ENCODE results near the gene RSRC1.
A peak's percentile ranks its signal among the peaks of the same experiment; 100 is the strongest.
"Not testable (repeated sequence)": the region's sequence is repeated elsewhere in the genome, so short reads cannot be mapped to it uniquely, and the experiment has no call there.

Gene RSRC1

GRCh38 chr3:158522221-158523136 lies 412.6 kb downstream of the RSRC1 start:
- no peak for FAIRE-seq
- TF ChIP-seq POLR2AphosphoS5 (IDR thresholded peaks at IDR 0.05; ENCODE audit: low read depth, low read length) (no peak), TAF1 (IDR thresholded peaks at IDR 0.05; ENCODE audit: borderline replicate concordance, low read depth, low read length) (no peak), POLR2A (IDR thresholded peaks at IDR 0.05; ENCODE audit: low read depth, low read length) (no peak)
- DNase-seq (ENCODE audit: insufficient read length), result no peak

- no peak for FAIRE-seq
- no peak for DNase-seq (ENCODE audit: insufficient read length)
- TF ChIP-seq TAF1 (IDR thresholded peaks at IDR 0.05; ENCODE audit: borderline replicate concordance, low read depth, low read length) (no peak), POLR2AphosphoS5 (IDR thresholded peaks at IDR 0.05; ENCODE audit: low read depth, low read length) (no peak), POLR2A (IDR thresholded peaks at IDR 0.05; ENCODE audit: low read depth, low read length) (no peak)
Observed at GRCh38 chr3:158528076-158528674, 418.3 kb downstream of the RSRC1 start.

- FAIRE-seq (no peak), DNase-seq (ENCODE audit: insufficient read length) (no peak)
- TF ChIP-seq POLR2A (IDR thresholded peaks at IDR 0.05; ENCODE audit: low read depth, low read length) (no peak), POLR2AphosphoS5 (IDR thresholded peaks at IDR 0.05; ENCODE audit: low read depth, low read length) (no peak), TAF1 (IDR thresholded peaks at IDR 0.05; ENCODE audit: borderline replicate concordance, low read depth, low read length) (no peak)
Observed at GRCh38 chr3:158531334-158531733, 421.4 kb downstream of the RSRC1 start.

GRCh38 chr3:158532099-158532734 lies 422.3 kb downstream of the RSRC1 start:
- FAIRE-seq (no peak), DNase-seq (ENCODE audit: insufficient read length) (no peak)
- no peak for TF ChIP-seq TAF1 (IDR thresholded peaks at IDR 0.05; ENCODE audit: borderline replicate concordance, low read depth, low read length)
- TF ChIP-seq POLR2A (IDR thresholded peaks at IDR 0.05; ENCODE audit: low read depth, low read length), result no peak
- no peak for TF ChIP-seq POLR2AphosphoS5 (IDR thresholded peaks at IDR 0.05; ENCODE audit: low read depth, low read length)

GRCh38 chr3:158535918-158536317 lies 426.0 kb downstream of the RSRC1 start:
- no peak for DNase-seq (ENCODE audit: insufficient read length)
- no peak for TF ChIP-seq POLR2AphosphoS5 (IDR thresholded peaks at IDR 0.05; ENCODE audit: low read depth, low read length)
- TF ChIP-seq TAF1 (IDR thresholded peaks at IDR 0.05; ENCODE audit: borderline replicate concordance, low read depth, low read length), result no peak
- no peak for TF ChIP-seq POLR2A (IDR thresholded peaks at IDR 0.05; ENCODE audit: low read depth, low read length)
- no peak for FAIRE-seq

GRCh38 chr3:158539414-158540014 lies 429.6 kb downstream of the RSRC1 start:
- DNase-seq (ENCODE audit: insufficient read length) (no peak), FAIRE-seq (peak; percentile 66)
- TF ChIP-seq POLR2AphosphoS5 (IDR thresholded peaks at IDR 0.05; ENCODE audit: low read depth, low read length), result no peak

- no peak for TF ChIP-seq POLR2AphosphoS5 (IDR thresholded peaks at IDR 0.05; ENCODE audit: low read depth, low read length)
- TF ChIP-seq POLR2A (IDR thresholded peaks at IDR 0.05; ENCODE audit: low read depth, low read length), result no peak
- no peak for TF ChIP-seq TAF1 (IDR thresholded peaks at IDR 0.05; ENCODE audit: borderline replicate concordance, low read depth, low read length)
- no peak for DNase-seq (ENCODE audit: insufficient read length)
- FAIRE-seq, result no peak
Observed at GRCh38 chr3:158540066-158540465, 430.2 kb downstream of the RSRC1 start.

- FAIRE-seq (no peak), DNase-seq (ENCODE audit: insufficient read length) (no peak)
- TF ChIP-seq TAF1 (IDR thresholded peaks at IDR 0.05; ENCODE audit: borderline replicate concordance, low read depth, low read length) (no peak), POLR2AphosphoS5 (IDR thresholded peaks at IDR 0.05; ENCODE audit: low read depth, low read length) (no peak), POLR2A (IDR thresholded peaks at IDR 0.05; ENCODE audit: low read depth, low read length) (no peak)
Observed at GRCh38 chr3:158548691-158549090, 438.8 kb downstream of the RSRC1 start.

GRCh38 chr3:158549938-158550337 lies 440.0 kb downstream of the RSRC1 start:
- FAIRE-seq; DNase-seq (ENCODE audit: insufficient read length): not testable (repeated sequence)

GRCh38 chr3:158552124-158552523 lies 442.2 kb downstream of the RSRC1 start:
- DNase-seq (ENCODE audit: insufficient read length) (no peak), FAIRE-seq (no peak)
- TF ChIP-seq POLR2A (IDR thresholded peaks at IDR 0.05; ENCODE audit: low read depth, low read length), result no peak
- no peak for TF ChIP-seq TAF1 (IDR thresholded peaks at IDR 0.05; ENCODE audit: borderline replicate concordance, low read depth, low read length)
- no peak for TF ChIP-seq POLR2AphosphoS5 (IDR thresholded peaks at IDR 0.05; ENCODE audit: low read depth, low read length)

GRCh38 chr3:158559504-158559903 lies 449.6 kb downstream of the RSRC1 start:
- DNase-seq (ENCODE audit: insufficient read length) (no peak), FAIRE-seq (no peak)
- TF ChIP-seq TAF1 (IDR thresholded peaks at IDR 0.05; ENCODE audit: borderline replicate concordance, low read depth, low read length), result no peak
- TF ChIP-seq POLR2A (IDR thresholded peaks at IDR 0.05; ENCODE audit: low read depth, low read length), result no peak
- no peak for TF ChIP-seq POLR2AphosphoS5 (IDR thresholded peaks at IDR 0.05; ENCODE audit: low read depth, low read length)

Data from GM12892 (cell line).